HCT116 (cell line): ENCODE measurements around the gene USPL1. TPM values are rescaled to one million over a fixed set of nuclear protein-coding genes. Genes with fewer than 3 reads are reported as not detected.

ENCODE experiments used
- ATAC-seq: fragments of 200-7000 bp; cut with Tn5 transposase; 2 replicates; pipeline ENCODE4 v1.9.1; 2020; ENCODE audit warnings: mild to moderate bottlenecking, moderate library complexity
- BruUV-seq: library from RNA; stranded (reverse); fragments of 400-500 nt; replicated peaks from 2 replicates; lab custom pipeline; 2021; lab: Mats Ljungman, UMichigan
- CTCF ChIA-PET: fragments of 300-600 bp; sonication (Branson Sonifier 250); formaldehyde crosslinking; loops from one replicate; lab custom pipeline; 2021; ENCODE audit warnings: antibody characterized with exemption; lab: Charles Lee
- POLR2A ChIA-PET: fragments of 300-600, 350-600 bp; sonication (Branson Sonifier 250); formaldehyde crosslinking; loops from one replicate; lab custom pipeline; 2021; ENCODE audit warnings: antibody characterized with exemption; lab: Charles Lee
- RAD21 ChIA-PET, 2 experiments: fragments of 300-600 bp; sonication (Branson Sonifier 250); formaldehyde crosslinking; loops; one replicate each; lab custom pipeline; 2023; ENCODE audit warnings: low total read pairs in 2 of 2; ENCODE audit not compliant: uncharacterized antibody in 2 of 2, unreplicated experiment in 2 of 2, low non-redundant PET in 1 of 2; lab: Charles Lee
- DNase-seq: peaks from one replicate; pipeline ENCODE4 v3.0.0-alpha.2; 2010; ENCODE audit warnings: low read depth, low spot score
- H2AFZ ChIP-seq: fragments of 200-600 bp; shearing (Covaris generic), sonication (generic); 2 replicates; pipeline ENCODE4 v1.6.1; 2017; ENCODE audit warnings: low read depth, mixed run types, mixed read lengths, antibody characterized with exemption, low read length; ENCODE audit not compliant: poor library complexity, severe bottlenecking
- H3K27ac ChIP-seq: 2 replicates; pipeline ENCODE4 v1.5.1; 2012; ENCODE audit warnings: low read depth, low read length
- H3K27me3 ChIP-seq: fragments of 200-600 bp; sonication (generic); 2 replicates; pipeline ENCODE4 v1.6.1; 2016; ENCODE audit warnings: mixed run types, low read length, mixed read lengths; ENCODE audit not compliant: insufficient read depth
- H3K36me3 ChIP-seq, 2 experiments: fragments of 200-500 bp in 1 of 2; fragments of 200-600 bp in 1 of 2; sonication (Bioruptor generic) in 1 of 2; sonication (generic) in 1 of 2; 2 replicates each; pipeline versions ENCODE4 v1.5.1 to v1.6.1; 2014 to 2016; ENCODE audit warnings: low read length in 2 of 2, inconsistent platforms in 1 of 2, mixed read lengths in 1 of 2, mixed run types in 1 of 2; ENCODE audit not compliant: insufficient read depth in 2 of 2, control insufficient read depth in 1 of 2
- H3K4me1 ChIP-seq, 2 experiments: fragments of 200-600 bp in 1 of 2; sonication (generic) in 1 of 2; 2 replicates each; pipeline versions ENCODE4 v1.5.1 to v1.6.1; 2012 to 2017; ENCODE audit warnings: low read length in 2 of 2, inconsistent platforms in 1 of 2, mild to moderate bottlenecking in 1 of 2, mixed read lengths in 1 of 2, mixed run types in 1 of 2, moderate library complexity in 1 of 2; ENCODE audit not compliant: insufficient read depth in 2 of 2, control insufficient read depth in 1 of 2
- H3K4me2 ChIP-seq: fragments of 200-600 bp; sonication (generic); 2 replicates; pipeline ENCODE4 v1.6.1; 2017; ENCODE audit warnings: mixed run types, low read length, mixed read lengths
- H3K4me3 ChIP-seq, 2 experiments: fragments of 200-600 bp in 1 of 2; sonication (generic) in 1 of 2; replicated peaks in 1 of 2; 2 replicates each; pipeline ENCODE4 v1.5.1; 2011 to 2016; ENCODE audit warnings: low read length in 2 of 2, control low read depth in 1 of 2, low read depth in 1 of 2, mild to moderate bottlenecking in 1 of 2, mixed read lengths in 1 of 2, mixed run types in 1 of 2
- H3K79me2 ChIP-seq: fragments of 200-600 bp; sonication (generic); 2 replicates; pipeline ENCODE4 v1.6.1; 2017; ENCODE audit warnings: mild to moderate bottlenecking, mixed run types, low read length, moderate library complexity, mixed read lengths; ENCODE audit not compliant: insufficient read depth
- H3K9ac ChIP-seq: fragments of 200-600 bp; sonication (generic); 2 replicates; pipeline ENCODE4 v1.6.1; 2016; ENCODE audit warnings: low read length, mixed read lengths
- H3K9me2 ChIP-seq: fragments of 200-600 bp; sonication (generic), shearing (Covaris generic); 2 replicates; pipeline ENCODE4 v1.6.1; 2017; ENCODE audit warnings: mixed run types, mild to moderate bottlenecking, moderate library complexity; ENCODE audit not compliant: insufficient read depth
- H3K9me3 ChIP-seq, 2 experiments: fragments of 200-500 bp in 1 of 2; fragments of 200-600 bp in 1 of 2; sonication (Bioruptor generic) in 1 of 2; sonication (generic) in 1 of 2; 2 replicates each; pipeline ENCODE4 v1.6.1; 2014 to 2017; ENCODE audit warnings: low read length in 2 of 2, mixed read lengths in 2 of 2, inconsistent platforms in 1 of 2, low read depth in 1 of 2, mild to moderate bottlenecking in 1 of 2, mixed run types in 1 of 2, moderate library complexity in 1 of 2; ENCODE audit not compliant: control insufficient read depth in 1 of 2, insufficient read depth in 1 of 2
- H4K20me1 ChIP-seq: fragments of 200-600 bp; sonication (generic), shearing (Covaris generic); 2 replicates; pipeline ENCODE4 v1.6.1; 2017; ENCODE audit warnings: mixed run types, mild to moderate bottlenecking, moderate library complexity; ENCODE audit not compliant: insufficient read depth
- ATF3 ChIP-seq: IDR thresholded peaks from 2 replicates; pipeline ENCODE4 v1.6.1; 2012
- CEBPB ChIP-seq: IDR thresholded peaks from 2 replicates; pipeline ENCODE4 v1.6.1; 2012; ENCODE audit warnings: low read depth
- CTCF ChIP-seq, 3 experiments: fragments of 200-600 bp in 1 of 3; sonication (generic) in 1 of 3; IDR thresholded peaks in 2 of 3; conservative IDR thresholded peaks in 1 of 3; 2 replicates each; pipeline ENCODE4 v1.5.1; 2012 to 2017; ENCODE audit warnings: low read depth in 2 of 3, low read length in 2 of 3, antibody characterized with exemption in 1 of 3, borderline replicate concordance in 1 of 3, control low read depth in 1 of 3, mild to moderate bottlenecking in 1 of 3, mixed read lengths in 1 of 3, mixed run types in 1 of 3, moderate library complexity in 1 of 3; ENCODE audit not compliant: insufficient read depth in 1 of 3
- EZH2 ChIP-seq: fragments of 200-600 bp; sonication (generic); IDR thresholded peaks from 2 replicates; pipeline ENCODE4 v1.6.1; 2017; ENCODE audit warnings: antibody characterized with exemption, mixed run types
- EZH2phosphoT487 ChIP-seq: fragments of 200-600 bp; IDR thresholded peaks from 2 replicates; pipeline ENCODE4 v1.6.1; 2018; ENCODE audit warnings: antibody characterized with exemption, borderline replicate concordance
- MAX ChIP-seq: IDR thresholded peaks from 2 replicates; pipeline ENCODE4 v1.6.1; 2012
- RAD21 ChIP-seq: IDR thresholded peaks from 2 replicates; pipeline ENCODE4 v1.6.1; 2012; ENCODE audit warnings: low read depth, mild to moderate bottlenecking
- SIN3A ChIP-seq: IDR thresholded peaks from 2 replicates; pipeline ENCODE4 v1.6.1; 2012; ENCODE audit warnings: low read depth
- SRF ChIP-seq: IDR thresholded peaks from 2 replicates; pipeline ENCODE4 v1.6.1; 2012; ENCODE audit warnings: low read depth
- TCF7L2 ChIP-seq: IDR thresholded peaks from 2 replicates; pipeline ENCODE4 v1.7.0; 2011; ENCODE audit warnings: borderline replicate concordance, inconsistent platforms; ENCODE audit not compliant: insufficient read depth, insufficient read length; ENCODE audit errors: extremely low read depth
- YY1 ChIP-seq: IDR thresholded peaks from 2 replicates; pipeline ENCODE4 v1.6.1; 2011; ENCODE audit warnings: low read length, low read depth, moderate library complexity, mild to moderate bottlenecking; ENCODE audit not compliant: insufficient replicate concordance; ENCODE audit errors: extremely low read depth
- ZBTB33 ChIP-seq: IDR thresholded peaks from 2 replicates; pipeline ENCODE4 v1.6.1; 2011; ENCODE audit warnings: mild to moderate bottlenecking, low read length, moderate library complexity; ENCODE audit not compliant: insufficient replicate concordance; ENCODE audit errors: extremely low read depth
- ZFX ChIP-seq: fragments of 450-650 bp; IDR thresholded peaks from 2 replicates; pipeline ENCODE4 v1.6.1; 2017
- ZNF274 ChIP-seq: fragments of 200-500 bp; sonication (Bioruptor generic); IDR thresholded peaks from 2 replicates; pipeline ENCODE4 v1.6.1; 2014; ENCODE audit warnings: mild to moderate bottlenecking, low read depth, low read length, inconsistent platforms
- intact Hi-C: fragments of 100-400 bp; cut with micrococcal nuclease; formaldehyde crosslinking; loops from 2 replicates; pipeline ENCODE4 v1.10.0; 2022
- total RNA-seq: library from RNA; stranded (reverse); gene quantifications from one replicate; pipeline ENCODE4 v1.2.1, GENCODE V29; 2021; ENCODE audit not compliant: unreplicated experiment

The USPL1 gene
- total RNA-seq, 1 experiment from 2014 or later, result 19.7 TPM

- TF ChIP-seq TCF7L2 (no peak), SRF (no peak), ATF3 (no peak), RAD21 (no peak), EZH2 (no peak), YY1 (no peak), CTCF (IDR thresholded peaks at IDR 0.05 in 2 of 3, conservative IDR thresholded peaks at IDR 0.05 in 1 of 3; ENCODE audit: borderline replicate concordance in 1 of 3, insufficient read depth in 1 of 3, low read depth in 2 of 3, low read length in 2 of 3) (no peak)
- TF ChIP-seq, all 23 proteins: peak for 0
These were observed 3.2 kb downstream of the USPL1 start (continued) for GRCh38 chr13:30620941-30621340.

- Histone ChIP-seq H3K36me3 (peaks cover 24 to 26% of the 10 kb centered on the region in 2 experiments), H3K4me1 (peaks cover 5 to 15% of the 10 kb centered on the region in 2 experiments; a peak in 3 of 4 replicates), H3K9ac (no peak overlapping the region), H3K4me2 (no peak overlapping the region), H3K27ac (no peak overlapping the region), H4K20me1 (peaks cover 16% of the 10 kb centered on the region), H3K9me2 (no peaks in the 10 kb centered on the region), H2AFZ (no peak overlapping the region), H3K79me2 (peaks cover 99% of the 10 kb centered on the region), H3K9me3 (no peaks in the 10 kb centered on the region)
- BruUV-seq, result no TSS peak
- no peak for ATAC-seq
- RAD21 ChIA-PET, result no interaction called here
- no peak for DNase-seq
- intact Hi-C loops, result no loop called here
- CTCF ChIA-PET, result no interaction called here
- TF ChIP-seq EZH2, result no peak
- TF ChIP-seq EZH2phosphoT487, result no peak
- no peak for TF ChIP-seq ZBTB33
- TF ChIP-seq ATF3, result no peak
- TF ChIP-seq ZFX, result no peak
- no peak for TF ChIP-seq SIN3A
- no peak for TF ChIP-seq CEBPB
- no peak for TF ChIP-seq SRF
- TF ChIP-seq MAX, result no peak
- TF ChIP-seq ZNF274, result no peak
- no peak for TF ChIP-seq YY1
- TF ChIP-seq, all 23 proteins: peak for 0
- no peak overlapping the region for H3K4me3 ChIP-seq
- POLR2A ChIA-PET, result no interaction called here
- H3K27me3 ChIP-seq, result no peaks in the 10 kb centered on the region
These were observed 4.8 kb downstream of the USPL1 start for GRCh38 chr13:30622551-30622950.
